Stomach (tissue), 4 donors: ENCODE data around the gene NFKBIA.

Experiments
- CTCF ChIP-seq, 7 experiments: fragments of 450-650 bp in 4 of 7; fragments of 200-600 bp in 3 of 7; sonication (generic) in 3 of 7; IDR thresholded peaks; one replicate each; pipeline ENCODE4 v1.5.1; 2016 to 2019; ENCODE audit warnings: antibody characterized with exemption in 7 of 7, control low read depth in 2 of 7, mild to moderate bottlenecking in 1 of 7
- POLR2AphosphoS5 ChIP-seq, 3 donors: sonication (generic); formaldehyde crosslinking; IDR thresholded peaks; one replicate each; pipeline ENCODE4 v1.6.1; 2016; ENCODE audit warnings: antibody characterized with exemption in 3 of 3

GRCh38 chr14:35368139-35368460, 36.4 kb downstream of the NFKBIA start:
- TF ChIP-seq POLR2AphosphoS5 (IDR thresholded peaks at IDR 0.05): no peak
- no peak for TF ChIP-seq CTCF (IDR thresholded peaks at IDR 0.05)
